Measurements from ENCODE around the gene KMT5C. TPM values are rescaled to one million over a fixed set of nuclear protein-coding genes. Genes with fewer than 3 reads are reported as not detected.

The KMT5C gene
- total RNA-seq, result 10 to 100 TPM; 73.1 to 80.6 TPM
- polyA plus RNA-seq (2013, experiment 1 of 2), result 40.1 TPM
- 36.0 TPM for polyA plus RNA-seq (2013, experiment 2 of 2)
- long read RNA-seq, experiment 1, partial matches to known transcripts, result 4 of 11 reads
- long read RNA-seq, experiment 1, other reads (novel, unspliced or antisense), result 3 of 11 reads
- long read RNA-seq, experiment 2, transcript KMT5C-203 (8 exons, 2,077 nt), result minor isoform, 13 of 86 reads
- long read RNA-seq, experiment 2, transcript KMT5C-201 (9 exons, 2,308 nt), result major isoform, 42 of 86 reads
- long read RNA-seq, experiment 2, partial matches to known transcripts, result 4 of 86 reads
- long read RNA-seq, experiment 2, other reads (novel, unspliced or antisense), result 22 of 86 reads
- long read RNA-seq, experiment 3, partial matches to known transcripts, result 2 of 13 reads
- long read RNA-seq, experiment 3, other reads (novel, unspliced or antisense), result 8 of 13 reads
- long read RNA-seq, experiment 4, partial matches to known transcripts, result 1 of 5 reads
- long read RNA-seq, experiment 4, other reads (novel, unspliced or antisense), result 3 of 5 reads

GRCh38 chr19:55339105-55339888, at the start of gene KMT5C:
KMT5C (plus strand) TSS chr19:55339876; CDS start chr19:55341937, 2,061 bp downstream.
- H3K4me1 Mint-ChIP-seq, result peaks cover 12% of the 10 kb centered on the region
- DNase-seq, result peak; percentile 100
- peaks cover 25% of the 10 kb centered on the region for H3K36me3 Mint-ChIP-seq (ENCODE audit: low read depth)
- H3K27me3 ChIP-seq (ENCODE audit: control insufficient read depth, insufficient read depth, low read length, poor library complexity, severe bottlenecking), result no peaks in the 10 kb centered on the region
- H3K4me1 ChIP-seq (ENCODE audit: control insufficient read depth, insufficient read depth, low read length), result no peaks in the 10 kb centered on the region
- peaks cover 23% of the 10 kb centered on the region for H3K36me3 ChIP-seq (ENCODE audit: control insufficient read depth, insufficient read depth, low read length)
- H3K27ac ChIP-seq (ENCODE audit: low read depth, low read length), result peak within 1 kb of the TSS; percentile 100
- WGBS, 2 experiments (ENCODE audit: insufficient coverage in 1 of 2, insufficient read length in 1 of 2), result 0 to 1% methylated on average over 28 to 63 of the region's 63 CpGs
- TF ChIP-seq CTCF (conservative IDR thresholded peaks at IDR 0.05), result peak; percentile 44
- H3K9ac ChIP-seq (ENCODE audit: extremely low read depth, low read length, poor library complexity, severe bottlenecking), result peak within 1 kb of the TSS; percentile 100
- H3K9me3 Mint-ChIP-seq, result no peaks in the 10 kb centered on the region
- H3K4me3 ChIP-seq (ENCODE audit: low read length), result peak within 1 kb of the TSS; percentile 94
- H3K27ac Mint-ChIP-seq, result peak within 1 kb of the TSS; percentile 100
- peak within 1 kb of the TSS; percentile 89 for H3K4me3 Mint-ChIP-seq
- no peaks in the 10 kb centered on the region for H3K9me3 ChIP-seq (ENCODE audit: control insufficient read depth, low read length)
- peaks cover 8% of the 10 kb centered on the region for H3K27me3 Mint-ChIP-seq (ENCODE audit: insufficient read depth)

- H3K4me1 Mint-ChIP-seq, result peaks cover 6% of the 10 kb centered on the region
- no peak overlapping the region for H3K4me3 Mint-ChIP-seq
- no peak for TF ChIP-seq CTCF (conservative IDR thresholded peaks at IDR 0.05)
Measured at GRCh38 chr19:55297267-55297666, 42.4 kb upstream of the KMT5C start.

GRCh38 chr19:55299991-55300390, 39.7 kb upstream of the KMT5C start:
- no peak overlapping the region for H3K9ac ChIP-seq (ENCODE audit: extremely low read depth, low read length, poor library complexity, severe bottlenecking)
- no peak for DNase-seq
- no peak overlapping the region for H3K4me3 Mint-ChIP-seq

More at GRCh38 chr19:55297267-55297666, 42.4 kb upstream of the KMT5C start:
- Mint-ChIP-seq H3K9me3 (no peaks in the 10 kb centered on the region), H3K27ac (no peak overlapping the region), H3K36me3 (ENCODE audit: low read depth) (peaks cover 47% of the 10 kb centered on the region), H3K27me3 (ENCODE audit: insufficient read depth) (no peaks in the 10 kb centered on the region)
- 95 to 97% methylated on average over 8 to 10 of the region's 10 CpGs for WGBS, 2 experiments (ENCODE audit: insufficient coverage in 1 of 2, insufficient read length in 1 of 2)
- Histone ChIP-seq H3K4me1 (ENCODE audit: control insufficient read depth, insufficient read depth, low read length) (no peaks in the 10 kb centered on the region), H3K27ac (ENCODE audit: low read depth, low read length) (no peak overlapping the region), H3K36me3 (ENCODE audit: control insufficient read depth, insufficient read depth, low read length) (peaks cover 44% of the 10 kb centered on the region), H3K27me3 (ENCODE audit: control insufficient read depth, insufficient read depth, low read length, poor library complexity, severe bottlenecking) (no peaks in the 10 kb centered on the region), H3K9ac (ENCODE audit: extremely low read depth, low read length, poor library complexity, severe bottlenecking) (no peak overlapping the region), H3K9me3 (ENCODE audit: control insufficient read depth, low read length) (no peaks in the 10 kb centered on the region), H3K4me3 (ENCODE audit: low read length) (no peak overlapping the region)
- no peak for DNase-seq

More at GRCh38 chr19:55299991-55300390, 39.7 kb upstream of the KMT5C start:
- no peaks in the 10 kb centered on the region for H3K4me1 ChIP-seq (ENCODE audit: control insufficient read depth, insufficient read depth, low read length)
- TF ChIP-seq CTCF (conservative IDR thresholded peaks at IDR 0.05), result no peak
- H3K27ac Mint-ChIP-seq, result no peak overlapping the region
- H3K36me3 ChIP-seq (ENCODE audit: control insufficient read depth, insufficient read depth, low read length), result peaks cover 59% of the 10 kb centered on the region
- no peaks in the 10 kb centered on the region for H3K27me3 Mint-ChIP-seq (ENCODE audit: insufficient read depth)
- 90 to 97% methylated on average over 9 to 10 of the region's 10 CpGs for WGBS, 2 experiments (ENCODE audit: insufficient coverage in 1 of 2, insufficient read length in 1 of 2)
- H3K4me3 ChIP-seq (ENCODE audit: low read length), result no peak overlapping the region
- no peaks in the 10 kb centered on the region for H3K9me3 Mint-ChIP-seq
- peaks cover 55% of the 10 kb centered on the region for H3K36me3 Mint-ChIP-seq (ENCODE audit: low read depth)
- H3K9me3 ChIP-seq (ENCODE audit: control insufficient read depth, low read length), result no peaks in the 10 kb centered on the region
- peaks cover 6% of the 10 kb centered on the region for H3K4me1 Mint-ChIP-seq
- no peaks in the 10 kb centered on the region for H3K27me3 ChIP-seq (ENCODE audit: control insufficient read depth, insufficient read depth, low read length, poor library complexity, severe bottlenecking)
- H3K27ac ChIP-seq (ENCODE audit: low read depth, low read length), result no peak overlapping the region

All from endodermal cell (in vitro differentiated cells).